WTC11 (cell line): ENCODE data around the gene ACY1. TPM values are rescaled to one million over a fixed set of nuclear protein-coding genes. Genes with fewer than 3 reads are reported as not detected.

Source experiments
- ATAC-seq: fragments of 200-7000 bp; cut with Tn5 transposase; 2 replicates; pipeline ENCODE4 v1.10.0; 2021; ENCODE audit warnings: mild to moderate bottlenecking, moderate library complexity
- CTCF ChIA-PET: fragments of 300-600 bp; sonication (Branson Sonifier 250); formaldehyde crosslinking; loops from one replicate; lab custom pipeline; 2021; ENCODE audit warnings: antibody characterized with exemption; lab: Charles Lee
- POLR2A ChIA-PET: fragments of 350-600 bp; sonication (Branson Sonifier 250); formaldehyde crosslinking; loops from one replicate; lab custom pipeline; 2021; ENCODE audit warnings: antibody characterized with exemption; lab: Charles Lee
- DNase-seq: peaks from one replicate; pipeline ENCODE4 v3.0.0; 2021; ENCODE audit warnings: low spot score
- H3K27ac Mint-ChIP-seq: 2 replicates; pipeline ENCODE4 v1.8.0; 2021; ENCODE audit warnings: mixed read lengths
- H3K27me3 Mint-ChIP-seq: 2 replicates; pipeline ENCODE4 v1.8.0; 2021; ENCODE audit warnings: low read depth, mild to moderate bottlenecking, moderate library complexity, mixed read lengths
- H3K36me3 Mint-ChIP-seq: 2 replicates; pipeline ENCODE4 v1.8.0; 2021; ENCODE audit warnings: mixed read lengths
- H3K4me1 Mint-ChIP-seq: 2 replicates; pipeline ENCODE4 v1.8.0; 2022; ENCODE audit warnings: mixed read lengths
- H3K4me3 Mint-ChIP-seq: 2 replicates; pipeline ENCODE4 v1.8.0; 2021; ENCODE audit warnings: mild to moderate bottlenecking, moderate library complexity, mixed read lengths
- H3K9me3 Mint-ChIP-seq: 2 replicates; pipeline ENCODE4 v1.8.0; 2021; ENCODE audit warnings: mixed read lengths
- CDX4 ChIP-seq: fragments of 250-450 bp; sonication (Bioruptor Pico); IDR thresholded peaks from 2 replicates; pipeline ENCODE4 v1.9.0; 2021; ENCODE audit warnings: moderate library complexity, mild to moderate bottlenecking, inconsistent platforms, borderline replicate concordance
- CTCF ChIP-seq: fragments of 200-600 bp; IDR thresholded peaks from 2 replicates; pipeline ENCODE4 v1.8.0; 2022; ENCODE audit warnings: antibody characterized with exemption
- EMX1 ChIP-seq: fragments of 250-450 bp; sonication (Bioruptor Pico); IDR thresholded peaks from 2 replicates; pipeline ENCODE4 v1.8.0; 2021; ENCODE audit warnings: mild to moderate bottlenecking
- FOXJ3 ChIP-seq: sonication (generic); formaldehyde crosslinking; IDR thresholded peaks from 2 replicates; pipeline ENCODE4 v1.9.0; 2021; ENCODE audit warnings: missing genetic modification reagents, mild to moderate bottlenecking, borderline replicate concordance
- FOXK1 ChIP-seq: sonication (generic); formaldehyde crosslinking; IDR thresholded peaks from 2 replicates; pipeline ENCODE4 v1.8.0; 2022; ENCODE audit warnings: mild to moderate bottlenecking, moderate library complexity, missing genetic modification reagents
- FOXP1 ChIP-seq: sonication (generic); formaldehyde crosslinking; IDR thresholded peaks from 2 replicates; pipeline ENCODE4 v1.8.0; 2022; ENCODE audit warnings: missing genetic modification reagents, mild to moderate bottlenecking, moderate library complexity, borderline replicate concordance
- GABPB1 ChIP-seq: sonication (generic); formaldehyde crosslinking; IDR thresholded peaks from 2 replicates; pipeline ENCODE4 v1.8.1; 2023; ENCODE audit warnings: mild to moderate bottlenecking, missing genetic modification reagents
- JUN ChIP-seq: sonication (generic); formaldehyde crosslinking; IDR thresholded peaks from 2 replicates; pipeline ENCODE4 v1.8.0; 2023; ENCODE audit warnings: mild to moderate bottlenecking, missing genetic modification reagents
- MYBL2 ChIP-seq: sonication (generic); formaldehyde crosslinking; IDR thresholded peaks from 2 replicates; pipeline ENCODE4 v1.8.1; 2023; ENCODE audit warnings: mild to moderate bottlenecking, moderate library complexity, missing genetic modification reagents
- NFYB ChIP-seq: sonication (generic); formaldehyde crosslinking; conservative IDR thresholded peaks from 2 replicates; pipeline ENCODE4 v1.8.0; 2022; ENCODE audit warnings: low read depth, missing genetic modification reagents
- NR2C2 ChIP-seq: sonication (generic); formaldehyde crosslinking; IDR thresholded peaks from 2 replicates; pipeline ENCODE4 v1.8.0; 2022; ENCODE audit warnings: mild to moderate bottlenecking, missing genetic modification reagents
- NR3C1 ChIP-seq: sonication (generic); formaldehyde crosslinking; conservative IDR thresholded peaks from 2 replicates; pipeline ENCODE4 v1.8.1; 2023; ENCODE audit warnings: low read depth, mild to moderate bottlenecking, missing genetic modification reagents
- RELA ChIP-seq: sonication (generic); formaldehyde crosslinking; IDR thresholded peaks from 2 replicates; pipeline ENCODE4 v1.8.1; 2022; ENCODE audit warnings: missing genetic modification reagents, mild to moderate bottlenecking, borderline replicate concordance
- RORB ChIP-seq: fragments of 250-450 bp; sonication (Bioruptor Pico); IDR thresholded peaks from 2 replicates; pipeline ENCODE4 v1.9.0; 2021; ENCODE audit warnings: mild to moderate bottlenecking
- SMAD3 ChIP-seq: sonication (generic); formaldehyde crosslinking; IDR thresholded peaks from 2 replicates; pipeline ENCODE4 v1.8.0; 2022; ENCODE audit warnings: missing genetic modification reagents, mild to moderate bottlenecking, borderline replicate concordance
- USF2 ChIP-seq: sonication (generic); formaldehyde crosslinking; IDR thresholded peaks from 2 replicates; pipeline ENCODE4 v1.8.1; 2023; ENCODE audit warnings: mild to moderate bottlenecking, missing genetic modification reagents, moderate library complexity
- ZBTB21 ChIP-seq: sonication (generic); formaldehyde crosslinking; IDR thresholded peaks from 2 replicates; pipeline ENCODE4 v1.8.1; 2023; ENCODE audit warnings: mild to moderate bottlenecking, missing genetic modification reagents, borderline replicate concordance
- ZNF416 ChIP-seq: fragments of 250-450 bp; sonication (Bioruptor Pico); IDR thresholded peaks from 2 replicates; pipeline ENCODE4 v1.9.0; 2021; ENCODE audit warnings: mild to moderate bottlenecking, inconsistent platforms
- total RNA-seq: library from RNA; stranded (reverse); gene quantifications from 3 replicates; pipeline ENCODE4 v1.2.3, GENCODE V29; 2021
- TF ChIP-seq, protein P1 (sequence below): fragments of 250-450 bp; sonication (Bioruptor Pico); conservative IDR thresholded peaks from 2 replicates; pipeline ENCODE4 v1.9.0; 2021; ENCODE audit warnings: mild to moderate bottlenecking
- TF ChIP-seq, protein P2 (sequence below): sonication (generic); formaldehyde crosslinking; IDR thresholded peaks from 2 replicates; pipeline ENCODE4 v1.8.1; 2022; ENCODE audit warnings: mild to moderate bottlenecking, moderate library complexity, missing genetic modification reagents
- TF ChIP-seq, protein P3 (sequence below): sonication (generic); formaldehyde crosslinking; IDR thresholded peaks from 2 replicates; pipeline ENCODE4 v1.8.0; 2022; ENCODE audit warnings: mild to moderate bottlenecking, missing genetic modification reagents
- TF ChIP-seq, protein P4 (sequence below): sonication (generic); formaldehyde crosslinking; IDR thresholded peaks from 2 replicates; pipeline ENCODE4 v1.8.1; 2022; ENCODE audit warnings: low read depth, mild to moderate bottlenecking, moderate library complexity, missing genetic modification reagents, borderline replicate concordance

The ACY1 gene
- total RNA-seq, 1 experiment from 2014 or later: 53.8 TPM

- no peak for TF ChIP-seq NR3C1
- no peak for TF ChIP-seq JUN (CRISPR knock-in tag)
- TF ChIP-seq MYBL2: no peak
- no peak for TF ChIP-seq FOXP1 (CRISPR knock-in tag)
- no peak for TF ChIP-seq EMX1 (CRISPR knock-in tag)
Measured at GRCh38 chr3:51957520-51958205, 25.7 kb upstream of the ACY1 start (continued).

GRCh38 chr3:51958603-51959521, 24.5 kb upstream of the ACY1 start:
- CTCF ChIA-PET: interaction anchor here (2.9 to 3.1 kb wide), 2 partner anchors 15 to 24 kb away, joined by 8 to 21 read pairs; partner anchors contain the start of genes ABHD14A, ABHD14B and ACY1
- DNase-seq (no peak), ATAC-seq (no peak)
- H3K36me3 Mint-ChIP-seq: no peaks in the 10 kb centered on the region
- POLR2A ChIA-PET: no interaction called here
- H3K27me3 Mint-ChIP-seq: peaks cover 29% of the 10 kb centered on the region
- TF ChIP-seq, protein P1, sequence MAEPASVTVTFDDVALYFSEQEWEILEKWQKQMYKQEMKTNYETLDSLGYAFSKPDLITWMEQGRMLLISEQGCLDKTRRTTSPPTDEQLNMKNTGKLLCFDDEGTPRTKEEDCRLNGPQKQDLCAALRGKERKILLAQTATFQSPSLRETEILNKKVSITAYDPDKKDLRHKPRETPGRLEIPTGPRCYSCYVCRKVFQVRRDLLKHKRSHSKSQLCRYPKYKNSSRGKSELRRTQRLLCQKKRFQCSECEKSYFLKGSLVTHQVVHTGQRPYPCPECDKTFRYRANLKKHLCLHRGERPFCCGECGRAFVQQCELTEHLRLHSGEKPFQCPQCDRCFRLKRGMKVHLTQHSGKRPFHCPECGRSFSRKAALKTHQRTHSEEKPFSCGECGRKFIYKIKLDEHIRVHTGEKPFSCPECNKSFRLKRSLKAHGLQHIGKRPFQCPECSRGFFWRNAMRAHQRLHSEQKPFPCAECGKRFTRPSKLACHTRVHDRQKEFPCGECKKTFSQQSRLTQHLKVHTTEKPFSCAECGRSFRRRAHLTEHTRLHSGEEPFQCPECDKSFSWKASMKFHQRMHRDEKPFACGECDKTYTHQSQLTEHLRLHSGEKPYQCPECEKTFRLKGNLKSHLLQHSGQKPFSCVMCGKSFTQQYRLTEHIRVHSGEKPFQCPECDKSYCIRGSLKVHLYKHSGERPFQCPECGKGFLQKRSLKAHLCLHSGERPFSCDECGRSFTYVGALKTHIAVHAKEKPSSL (CRISPR knock-in tag): no peak
- TF ChIP-seq ZBTB21 (CRISPR knock-in tag): no peak
- TF ChIP-seq, protein P2, sequence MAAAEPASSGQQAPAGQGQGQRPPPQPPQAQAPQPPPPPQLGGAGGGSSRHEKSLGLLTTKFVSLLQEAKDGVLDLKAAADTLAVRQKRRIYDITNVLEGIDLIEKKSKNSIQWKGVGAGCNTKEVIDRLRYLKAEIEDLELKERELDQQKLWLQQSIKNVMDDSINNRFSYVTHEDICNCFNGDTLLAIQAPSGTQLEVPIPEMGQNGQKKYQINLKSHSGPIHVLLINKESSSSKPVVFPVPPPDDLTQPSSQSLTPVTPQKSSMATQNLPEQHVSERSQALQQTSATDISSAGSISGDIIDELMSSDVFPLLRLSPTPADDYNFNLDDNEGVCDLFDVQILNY (CRISPR knock-in tag): no peak
- TF ChIP-seq, protein P3, sequence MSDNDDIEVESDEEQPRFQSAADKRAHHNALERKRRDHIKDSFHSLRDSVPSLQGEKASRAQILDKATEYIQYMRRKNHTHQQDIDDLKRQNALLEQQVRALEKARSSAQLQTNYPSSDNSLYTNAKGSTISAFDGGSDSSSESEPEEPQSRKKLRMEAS (CRISPR knock-in tag): no peak
- no peak for TF ChIP-seq SMAD3 (CRISPR knock-in tag)
- no peak for TF ChIP-seq NR2C2 (CRISPR knock-in tag)
- TF ChIP-seq GABPB1 (CRISPR knock-in tag): no peak
- TF ChIP-seq CDX4 (CRISPR knock-in tag): no peak
- TF ChIP-seq CTCF: no peak
- TF ChIP-seq RELA (CRISPR knock-in tag): no peak
- TF ChIP-seq NFYB: no peak
- H3K4me1 Mint-ChIP-seq: peaks cover 5% of the 10 kb centered on the region; the same call in 1 of the 2 replicates
- H3K4me3 Mint-ChIP-seq: no peak overlapping the region
- no peak overlapping the region for H3K27ac Mint-ChIP-seq
- no peaks in the 10 kb centered on the region for H3K9me3 Mint-ChIP-seq

GRCh38 chr3:51959651-51960050, 23.7 kb upstream of the ACY1 start:
- DNase-seq (no peak), ATAC-seq (no peak)
- Mint-ChIP-seq H3K9me3 (no peaks in the 10 kb centered on the region), H3K4me3 (no peak overlapping the region), H3K27me3 (peaks cover 22% of the 10 kb centered on the region), H3K36me3 (no peaks in the 10 kb centered on the region), H3K4me1 (peaks cover 11% of the 10 kb centered on the region), H3K27ac (no peak overlapping the region)
- TF ChIP-seq FOXJ3 (CRISPR knock-in tag) (no peak), NFYB (no peak), FOXK1 (CRISPR knock-in tag) (no peak), USF2 (CRISPR knock-in tag) (no peak), NR2C2 (CRISPR knock-in tag) (no peak), ZNF416 (no peak), RORB (CRISPR knock-in tag) (no peak)
- TF ChIP-seq, protein P4, sequence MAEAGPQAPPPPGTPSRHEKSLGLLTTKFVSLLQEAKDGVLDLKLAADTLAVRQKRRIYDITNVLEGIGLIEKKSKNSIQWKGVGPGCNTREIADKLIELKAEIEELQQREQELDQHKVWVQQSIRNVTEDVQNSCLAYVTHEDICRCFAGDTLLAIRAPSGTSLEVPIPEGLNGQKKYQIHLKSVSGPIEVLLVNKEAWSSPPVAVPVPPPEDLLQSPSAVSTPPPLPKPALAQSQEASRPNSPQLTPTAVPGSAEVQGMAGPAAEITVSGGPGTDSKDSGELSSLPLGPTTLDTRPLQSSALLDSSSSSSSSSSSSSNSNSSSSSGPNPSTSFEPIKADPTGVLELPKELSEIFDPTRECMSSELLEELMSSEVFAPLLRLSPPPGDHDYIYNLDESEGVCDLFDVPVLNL (CRISPR knock-in tag): no peak
- CTCF ChIA-PET: no interaction called here
- POLR2A ChIA-PET: interaction anchor here (1.8 kb wide), 1 partner anchor 10 kb away, joined by 4 read pairs; no protein-coding TSS in a partner anchor
